Activated gamma-delta T cell (primary cell): ENCODE results near the gene ZNF385B.
"Not testable (repeated sequence)": the region's sequence is repeated elsewhere in the genome, so short reads cannot be mapped to it uniquely, and the experiment has no call there.

Experiments
- DNase-seq: peaks from one replicate; lab custom pipeline; 2025; lab: John Stamatoyannopoulos, UW

ZNF385B gene

GRCh38 chr2:179629776-179630175 is 231.6 kb downstream of the ZNF385B start:
- DNase-seq = not testable (repeated sequence)

GRCh38 chr2:179626261-179626660 is 235.2 kb downstream of the ZNF385B start:
- no peak for DNase-seq

GRCh38 chr2:179622635-179623300 is 238.6 kb downstream of the ZNF385B start:
- no peak for DNase-seq

GRCh38 chr2:179622112-179622511 is 239.3 kb downstream of the ZNF385B start:
- DNase-seq = no peak

- no peak for DNase-seq
Measured at GRCh38 chr2:179619947-179620467, 241.4 kb downstream of the ZNF385B start.

GRCh38 chr2:179614121-179614520 is 247.3 kb downstream of the ZNF385B start:
- no peak for DNase-seq

- no peak for DNase-seq
Measured at GRCh38 chr2:179613701-179614100, 247.7 kb downstream of the ZNF385B start.

GRCh38 chr2:179613299-179613651 is 248.1 kb downstream of the ZNF385B start:
- no peak for DNase-seq

- no peak for DNase-seq
Measured at GRCh38 chr2:179612591-179613298, 248.7 kb downstream of the ZNF385B start.

- DNase-seq = no peak
Measured at GRCh38 chr2:179612108-179612507, 249.3 kb downstream of the ZNF385B start.

GRCh38 chr2:179606141-179606540 is 255.3 kb downstream of the ZNF385B start:
- no peak for DNase-seq

GRCh38 chr2:179605341-179605740 is 256.1 kb downstream of the ZNF385B start:
- no peak for DNase-seq

GRCh38 chr2:179604598-179604997 is 256.8 kb downstream of the ZNF385B start:
- DNase-seq = no peak

GRCh38 chr2:179602452-179602851 is 259.0 kb downstream of the ZNF385B start:
- no peak for DNase-seq

GRCh38 chr2:179596018-179596417 is 265.4 kb downstream of the ZNF385B start:
- no peak for DNase-seq

- no peak for DNase-seq
Measured at GRCh38 chr2:179595284-179595683, 266.1 kb downstream of the ZNF385B start.

GRCh38 chr2:179594268-179595112 is 266.9 kb downstream of the ZNF385B start:
- no peak for DNase-seq

GRCh38 chr2:179593323-179593722 is 268.1 kb downstream of the ZNF385B start:
- no peak for DNase-seq

GRCh38 chr2:179592167-179592936 is 269.1 kb downstream of the ZNF385B start:
- DNase-seq = no peak

- no peak for DNase-seq
Measured at GRCh38 chr2:179591690-179592089, 269.7 kb downstream of the ZNF385B start.

GRCh38 chr2:179588486-179589145 is 272.8 kb downstream of the ZNF385B start:
- no peak for DNase-seq
